Mucosa of rectum (tissue), 2 donors: ENCODE data around the gene AKIP1.
"Not testable (repeated sequence)": the region's sequence is repeated elsewhere in the genome, so short reads cannot be mapped to it uniquely, and the experiment has no call there.

Experiments
- H3K27ac ChIP-seq, 2 donors: one replicate each; pipeline ENCODE4 v1.7.0; 2013; ENCODE audit warnings: inconsistent platforms in 2 of 2, low read depth in 2 of 2, low read length in 2 of 2
- H3K27me3 ChIP-seq, 2 donors: one replicate each; pipeline ENCODE4 v1.7.0; 2013; ENCODE audit warnings: low read length in 2 of 2; ENCODE audit not compliant: control insufficient read depth in 2 of 2, insufficient read depth in 2 of 2
- H3K36me3 ChIP-seq, 2 donors: one replicate each; pipeline ENCODE4 v1.7.0; 2013; ENCODE audit warnings: low read length in 2 of 2; ENCODE audit not compliant: control insufficient read depth in 2 of 2, insufficient read depth in 2 of 2
- H3K4me1 ChIP-seq, 2 donors: one replicate each; pipeline ENCODE4 v1.7.0; 2013; ENCODE audit warnings: low read length in 2 of 2, mild to moderate bottlenecking in 1 of 2; ENCODE audit not compliant: control insufficient read depth in 2 of 2, insufficient read depth in 2 of 2
- H3K4me3 ChIP-seq, 2 donors: one replicate each; pipeline ENCODE4 v1.7.0; 2013; ENCODE audit warnings: low read length in 2 of 2
- H3K9ac ChIP-seq, 2 donors: one replicate each; pipeline ENCODE4 v1.7.0; 2013; ENCODE audit warnings: low read length in 2 of 2, low read depth in 1 of 2, mild to moderate bottlenecking in 1 of 2
- H3K9me3 ChIP-seq, 2 donors: one replicate each; pipeline ENCODE4 v1.7.0; 2013; ENCODE audit warnings: low read length in 2 of 2; ENCODE audit not compliant: control insufficient read depth in 2 of 2
- donor health status: healthy.
- donor health status: Normal muscosa, but diverticular disease.

AKIP1 gene

DNA sequence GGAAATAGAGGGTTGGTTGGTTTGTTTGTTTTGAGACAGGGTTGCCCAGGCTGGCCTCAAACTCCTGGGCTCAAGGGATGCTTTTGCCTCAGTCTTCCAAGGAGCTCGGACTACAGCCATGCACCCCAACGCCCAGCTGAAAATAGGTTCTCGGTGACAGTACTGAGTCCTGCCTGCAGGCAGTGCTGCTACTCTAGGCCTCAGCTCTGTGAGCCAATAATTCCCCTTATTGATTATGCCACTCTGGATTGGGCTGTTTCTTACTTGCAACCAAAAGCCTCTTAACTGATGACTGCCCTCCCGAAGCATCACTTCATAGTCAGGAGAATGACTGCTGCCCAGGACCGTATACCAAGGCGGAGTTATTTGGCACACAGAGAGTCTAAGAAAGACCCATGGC, 22.9 kb downstream of the AKIP1 start:
- Histone ChIP-seq H3K9me3 (no peaks in the 10 kb centered on the region), H3K27ac (no peak overlapping the region), H3K4me3 (no peak overlapping the region), H3K36me3 (no peaks in the 10 kb centered on the region), H3K27me3 (no peaks in the 10 kb centered on the region), H3K9ac (no peak overlapping the region), H3K4me1 (no peaks in the 10 kb centered on the region)

DNA sequence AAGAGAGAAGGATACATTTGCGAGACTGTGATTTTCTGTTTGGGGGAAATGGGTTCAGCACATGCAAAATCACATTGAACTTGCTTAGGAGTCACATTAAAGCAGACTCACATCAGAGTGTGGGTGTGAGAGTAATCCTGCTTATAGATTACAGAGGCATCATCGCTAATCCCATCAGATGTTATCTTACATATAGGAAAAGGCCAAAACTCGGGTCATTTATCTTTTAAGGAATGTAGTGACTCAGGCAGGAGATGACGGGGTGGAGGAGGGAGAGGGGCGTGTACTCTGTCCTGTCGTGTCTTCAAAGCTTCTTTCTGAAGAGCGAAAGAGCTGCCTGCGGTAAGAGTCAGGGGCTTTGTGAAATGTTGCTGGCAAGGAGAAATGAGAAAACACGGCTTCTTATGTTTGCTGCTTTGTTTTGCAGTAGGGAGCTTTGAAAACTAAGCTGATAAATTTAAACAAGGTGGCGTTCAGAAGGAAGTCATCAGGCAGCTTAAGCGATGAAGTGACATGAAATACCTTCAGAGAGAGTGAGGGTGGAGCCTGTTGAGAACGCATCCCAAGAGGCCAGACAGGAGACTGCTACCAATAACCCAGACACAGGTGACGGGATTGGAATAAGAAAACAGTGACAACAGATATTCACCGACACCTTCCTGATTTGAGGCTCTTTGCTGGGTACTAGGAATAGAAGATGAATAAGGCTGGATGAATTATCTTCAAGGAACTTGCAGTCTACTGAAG, 23.9 kb downstream of the AKIP1 start:
- H3K9ac ChIP-seq: no peak overlapping the region
- H3K4me3 ChIP-seq: no peak overlapping the region
- H3K27ac ChIP-seq: no peak overlapping the region
- no peaks in the 10 kb centered on the region for H3K4me1 ChIP-seq
- H3K9me3 ChIP-seq: no peaks in the 10 kb centered on the region
- H3K36me3 ChIP-seq: no peaks in the 10 kb centered on the region
- no peaks in the 10 kb centered on the region for H3K27me3 ChIP-seq

DNA sequence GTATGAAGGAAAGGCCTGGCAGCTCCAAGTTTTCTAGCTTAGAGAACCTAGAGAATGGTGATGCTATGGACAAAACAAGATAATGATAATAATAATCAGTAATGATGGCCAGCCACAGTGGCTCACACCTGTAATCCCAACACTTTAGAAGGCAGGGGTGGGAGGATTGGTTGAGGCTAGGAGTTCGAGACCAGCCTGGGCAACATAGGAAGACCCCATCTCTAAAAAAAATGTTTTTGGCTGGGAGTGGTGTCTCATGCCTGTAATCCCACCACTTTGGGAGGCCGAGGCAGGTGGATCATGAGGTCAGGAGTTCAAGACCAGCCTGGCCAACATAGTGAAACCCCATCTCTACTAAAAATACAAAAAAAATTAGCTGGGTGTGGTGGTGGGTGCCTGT, 24.8 kb downstream of the AKIP1 start:
- H3K36me3 ChIP-seq, H3K27me3 ChIP-seq, H3K9me3 ChIP-seq, H3K4me1 ChIP-seq, H3K27ac ChIP-seq, H3K4me3 ChIP-seq, H3K9ac ChIP-seq: not testable (repeated sequence)

DNA sequence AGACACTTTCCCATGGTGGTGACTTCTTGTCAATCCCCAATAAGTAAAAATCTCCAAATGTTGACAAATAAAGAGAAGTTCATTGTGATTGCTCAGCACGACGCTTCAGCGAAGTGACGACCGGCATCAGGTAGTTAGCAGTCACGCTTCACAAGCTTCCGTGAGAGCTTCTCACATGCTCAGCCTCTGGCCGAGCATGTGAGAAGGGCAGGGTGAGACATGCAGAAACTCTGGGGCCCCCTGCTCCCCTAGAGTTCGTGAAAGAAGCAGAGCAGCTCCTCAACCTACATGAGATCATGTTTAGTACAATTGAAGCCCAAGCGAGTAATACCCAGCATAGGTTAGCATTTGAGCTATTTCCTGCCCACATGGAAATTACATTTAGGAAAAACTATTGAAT, 26.2 kb downstream of the AKIP1 start:
- H3K4me3 ChIP-seq: no peak overlapping the region
- no peak overlapping the region for H3K9ac ChIP-seq
- no peak overlapping the region for H3K27ac ChIP-seq
- H3K27me3 ChIP-seq: no peaks in the 10 kb centered on the region
- no peaks in the 10 kb centered on the region for H3K4me1 ChIP-seq
- no peaks in the 10 kb centered on the region for H3K36me3 ChIP-seq
- no peaks in the 10 kb centered on the region for H3K9me3 ChIP-seq

DNA sequence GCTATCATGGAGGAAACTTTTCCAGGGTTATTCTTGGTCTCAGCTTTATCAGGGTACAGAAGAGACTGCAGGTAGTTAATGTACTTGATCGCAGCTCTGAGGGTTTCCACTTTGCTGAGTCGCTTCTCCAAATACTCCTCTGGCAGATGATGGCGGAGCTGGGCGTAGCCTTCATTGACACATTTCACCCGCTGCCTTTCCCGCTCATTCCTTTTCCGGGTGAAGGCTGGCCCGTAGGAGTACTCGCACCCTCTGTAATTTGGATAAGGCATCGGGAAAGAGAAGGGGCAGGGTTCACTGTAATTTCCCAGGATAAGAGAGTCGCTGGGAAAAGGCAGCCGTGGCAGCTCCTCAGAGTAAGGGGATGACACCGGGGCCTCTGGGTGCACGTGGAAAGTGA, 26.7 kb downstream of the AKIP1 start:
- Histone ChIP-seq H3K4me3 (no peak overlapping the region), H3K4me1 (no peaks in the 10 kb centered on the region), H3K9ac (no peak overlapping the region), H3K9me3 (no peaks in the 10 kb centered on the region), H3K36me3 (no peaks in the 10 kb centered on the region), H3K27ac (no peak overlapping the region), H3K27me3 (no peaks in the 10 kb centered on the region)

DNA sequence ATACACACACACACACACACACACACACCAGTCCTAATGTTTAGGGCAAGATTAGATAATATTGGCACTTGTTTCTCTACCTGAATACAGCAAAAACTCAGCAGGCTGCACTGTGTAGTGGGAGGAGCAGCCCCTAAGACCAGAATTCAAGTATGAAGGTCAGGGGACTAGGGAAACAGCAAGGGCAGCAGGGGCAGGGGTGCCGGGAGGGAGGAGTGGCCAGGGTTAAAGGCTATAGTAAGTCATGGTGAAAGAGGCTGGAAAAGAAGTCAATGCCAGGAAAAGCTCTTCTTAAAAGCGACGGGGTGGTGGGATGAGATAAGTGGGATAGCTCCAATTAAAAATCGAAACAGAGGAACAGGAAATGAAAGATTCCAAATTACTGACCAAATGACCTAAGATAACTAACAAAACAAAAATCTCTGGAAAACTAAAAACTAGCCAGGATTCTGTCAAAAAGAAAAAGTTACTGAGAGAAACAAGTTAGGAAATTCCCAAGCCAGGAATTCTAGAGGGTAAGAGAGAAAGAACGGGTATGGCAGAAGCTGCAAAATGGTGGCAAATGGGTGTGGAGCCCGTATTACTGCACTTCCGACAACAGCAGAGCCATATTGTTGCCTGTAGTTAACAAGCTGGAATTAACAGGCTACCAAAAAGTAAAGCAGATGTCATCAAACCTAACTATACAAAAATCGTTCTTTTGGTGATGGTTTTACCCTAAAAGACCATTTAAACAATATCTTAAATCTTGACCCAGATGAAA, 30.5 kb downstream of the AKIP1 start:
- Histone ChIP-seq H3K4me3 (no peak overlapping the region), H3K4me1 (no peaks in the 10 kb centered on the region), H3K27me3 (no peaks in the 10 kb centered on the region), H3K36me3 (no peaks in the 10 kb centered on the region), H3K27ac (no peak overlapping the region), H3K9me3 (no peaks in the 10 kb centered on the region), H3K9ac (no peak overlapping the region)

DNA sequence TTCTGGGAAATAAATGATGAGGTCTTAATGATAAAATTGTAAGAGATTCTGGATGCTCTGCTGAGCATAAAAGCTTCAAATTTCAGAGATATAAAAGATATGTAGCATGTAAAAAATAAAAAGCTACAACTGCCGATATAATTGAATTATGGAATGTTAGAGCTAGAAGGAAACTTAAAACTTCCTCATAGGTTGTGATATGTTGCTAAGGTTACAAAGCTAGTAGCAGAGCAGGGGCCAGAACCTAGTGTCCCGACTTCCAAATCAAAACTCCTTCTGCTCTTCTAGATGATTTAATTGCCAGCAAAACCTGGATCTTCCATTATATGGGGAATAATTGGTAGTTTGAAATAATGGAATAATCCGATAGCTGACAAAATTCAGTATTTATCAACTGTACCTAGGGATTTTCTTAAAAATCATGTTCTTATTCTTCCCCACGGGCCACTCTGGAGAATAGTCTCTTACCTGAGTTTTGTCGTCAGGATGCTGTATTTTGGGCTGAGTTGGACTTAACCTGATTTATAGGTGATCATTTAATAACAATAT, 31.6 kb downstream of the AKIP1 start, which contains the start of gene ASCL3:
Gene ASCL3, minus strand, starts transcription at position 499 of the 549 bp plus-strand sequence. CDS start 4,855 bp downstream, outside the sequence.
- no peak within 1 kb of the TSS for H3K27ac ChIP-seq
- H3K9me3 ChIP-seq: no peaks in the 10 kb centered on the region
- H3K4me3 ChIP-seq: no peak within 1 kb of the TSS
- peaks cover 4 to 5% of the 10 kb centered on the region in 2 donors for H3K36me3 ChIP-seq
- no peaks in the 10 kb centered on the region for H3K27me3 ChIP-seq
- no peak within 1 kb of the TSS for H3K9ac ChIP-seq
- H3K4me1 ChIP-seq: no peaks in the 10 kb centered on the region

DNA sequence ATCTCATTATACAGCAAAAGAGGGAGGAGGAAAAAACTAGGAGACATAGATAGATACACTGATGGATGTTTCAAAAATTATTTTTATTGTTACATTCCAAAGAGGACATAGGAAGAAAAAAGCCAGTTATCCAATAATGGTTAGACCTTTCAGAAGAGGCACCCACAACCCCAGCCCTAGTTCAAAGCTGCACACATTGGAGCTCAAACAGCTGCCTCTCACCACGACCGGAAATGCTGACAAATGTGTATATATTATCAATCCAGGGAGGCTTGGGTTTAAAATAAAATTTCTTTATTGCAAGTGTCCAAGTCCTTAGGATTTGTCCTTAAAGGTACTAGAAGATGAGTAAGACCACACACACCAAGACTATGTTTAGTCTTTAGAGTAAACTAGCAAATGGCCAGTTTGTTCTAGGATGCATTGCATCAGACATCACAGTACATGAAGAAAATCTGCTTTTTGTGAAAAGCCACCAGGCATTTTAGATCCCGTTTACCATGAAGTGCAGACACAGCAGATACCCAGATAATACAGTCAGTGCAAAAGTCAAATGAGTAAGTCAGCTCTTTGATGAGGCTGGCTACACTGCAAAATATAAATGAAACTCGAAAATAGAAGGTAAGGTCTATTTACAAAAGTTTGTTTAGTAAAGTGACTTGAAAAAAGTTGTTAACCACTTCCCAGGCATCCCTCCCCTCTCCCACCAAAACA, 36.4 kb downstream of the AKIP1 start:
- H3K9me3 ChIP-seq: no peaks in the 10 kb centered on the region
- peaks cover 25 to 31% of the 10 kb centered on the region in 2 donors for H3K36me3 ChIP-seq
- H3K4me1 ChIP-seq: no peaks in the 10 kb centered on the region
- H3K4me3 ChIP-seq: no peak overlapping the region
- no peak overlapping the region for H3K27ac ChIP-seq
- no peaks in the 10 kb centered on the region for H3K27me3 ChIP-seq
- H3K9ac ChIP-seq: no peak overlapping the region

DNA sequence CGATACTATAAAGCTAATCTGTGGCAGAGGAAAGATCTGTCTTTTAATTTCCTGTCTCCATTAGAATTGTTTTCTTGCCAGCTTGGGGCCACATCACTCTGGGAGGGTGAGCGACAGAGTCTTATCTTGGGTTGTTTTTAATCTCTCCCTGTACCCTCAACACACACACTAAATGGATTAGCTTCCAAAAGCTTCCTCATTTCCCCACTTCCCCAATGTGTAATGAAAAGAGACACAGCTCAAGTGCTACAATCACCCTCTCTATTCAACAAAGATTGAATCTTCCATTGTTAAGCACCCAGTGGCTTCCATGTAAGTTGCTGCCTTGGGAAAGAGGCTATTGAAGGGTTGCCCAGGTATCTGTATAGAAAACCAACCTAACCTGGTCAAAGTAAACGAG, 37.9 kb downstream of the AKIP1 start:
- no peak overlapping the region for H3K4me3 ChIP-seq
- no peaks in the 10 kb centered on the region for H3K9me3 ChIP-seq
- no peak overlapping the region for H3K9ac ChIP-seq
- H3K36me3 ChIP-seq: peaks cover 33 to 39% of the 10 kb centered on the region in 2 donors
- H3K27me3 ChIP-seq: no peaks in the 10 kb centered on the region
- no peaks in the 10 kb centered on the region for H3K4me1 ChIP-seq
- H3K27ac ChIP-seq: no peak overlapping the region

DNA sequence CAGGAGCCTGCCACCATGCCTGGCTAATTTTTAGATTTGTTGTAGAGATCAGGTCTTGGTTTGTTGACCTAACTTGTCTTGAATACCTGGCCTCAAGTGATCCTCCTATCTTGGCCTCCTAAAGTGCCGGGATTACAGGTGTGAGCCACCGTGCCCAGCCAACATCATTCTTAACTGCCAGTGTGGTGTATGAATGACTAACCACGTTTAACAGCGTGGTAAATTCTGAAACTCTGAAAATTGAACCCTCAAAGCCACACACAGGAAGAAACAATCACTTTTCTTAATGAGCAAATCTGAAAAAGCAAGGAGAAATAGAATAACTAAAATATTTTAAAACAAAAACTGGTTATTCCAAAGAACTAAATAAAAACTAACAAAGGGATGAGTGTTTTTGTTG, 45.9 kb downstream of the AKIP1 start:
- peaks cover 16 to 30% of the 10 kb centered on the region in 2 donors for H3K36me3 ChIP-seq

More for the DNA sequence above, 45.9 kb downstream of the AKIP1 start:
- Histone ChIP-seq H3K4me1 (peaks cover 6 to 10% of the 10 kb centered on the region in 2 donors), H3K27me3 (no peaks in the 10 kb centered on the region), H3K9ac (no peak overlapping the region), H3K9me3 (no peaks in the 10 kb centered on the region), H3K4me3 (no peak overlapping the region), H3K27ac (no peak overlapping the region)
